ENCODE results near the gene LY6G5B.

GRCh38 chr6:31676322-31676903 is 6.6 kb downstream of the LY6G5B start:
- TF ChIP-seq CTCF (conservative IDR thresholded peaks at IDR 0.05; ENCODE audit: low read length) (no peak), EZH2phosphoT487 (IDR thresholded peaks at IDR 0.05; ENCODE audit: borderline replicate concordance, low read depth, low read length) (no peak)
